K562 (cell line): ENCODE results near the gene ISYNA1. TPM values are rescaled to one million over a fixed set of nuclear protein-coding genes. Genes with fewer than 3 reads are reported as not detected.
A peak's percentile ranks its signal among the peaks of the same experiment; 100 is the strongest.

ENCODE experiments used
- ATAC-seq: fragments of 200-7000 bp; cut with Tn5 transposase; 3 replicates; pipeline ENCODE4 v1.9.1; 2020; ENCODE audit warnings: moderate library complexity
- BruUV-seq: library from RNA; stranded (reverse); fragments of 400-500 nt; replicated peaks from 2 replicates; lab custom pipeline; 2021; lab: Mats Ljungman, UMichigan
- CTCF ChIA-PET: fragments of 300-600 bp; formaldehyde crosslinking; extraction: SDS; loops from one replicate; lab custom pipeline; 2021; ENCODE audit warnings: low intra/inter-chr PET ratio; lab: Yijun Ruan, JAX
- POLR2A ChIA-PET: fragments of 300-600, 350-650 bp; sonication (Branson Sonifier 250); formaldehyde crosslinking; extraction: SDS; loops from one replicate; lab custom pipeline; 2021; ENCODE audit warnings: antibody characterized with exemption, inconsistent platforms; lab: Yijun Ruan, JAX
- DNase-seq, 4 experiments: peaks; one replicate each; pipeline versions ENCODE4 v3.0.0 to v3.0.0-alpha.2; 2011 to 2018; ENCODE audit warnings: low spot score in 3 of 4, mixed read lengths in 3 of 4; ENCODE audit errors: extremely low read depth in 1 of 4
- FAIRE-seq: peaks from 2 replicates; lab custom pipeline; 2011; peaks lifted over from hg19 to GRCh38; lab: Jason Lieb, UNC
- H2AFZ ChIP-seq: 2 replicates; pipeline ENCODE4 v1.6.0; 2011; ENCODE audit warnings: low read depth, low read length, control low read depth, inconsistent platforms
- H3K27ac ChIP-seq: fragments of 200-600 bp; 3 replicates; pipeline ENCODE4 v1.8.0; 2011; ENCODE audit warnings: low read depth, mild to moderate bottlenecking, control low read depth, inconsistent platforms, low read length, moderate library complexity, mixed read lengths; ENCODE audit errors: extremely low read depth
- H3K27me3 ChIP-seq, 2 experiments: fragments of 300-600 bp in 1 of 2; 2 replicates in 1 of 2; 3 replicates in 1 of 2; pipeline versions ENCODE4 v1.6.0 to v1.8.0; 2011; ENCODE audit warnings: inconsistent platforms in 2 of 2, low read length in 2 of 2, mild to moderate bottlenecking in 1 of 2, mixed read lengths in 1 of 2, moderate library complexity in 1 of 2; ENCODE audit not compliant: control insufficient read depth in 2 of 2, insufficient read depth in 2 of 2
- H3K36me3 ChIP-seq: fragments of 300-600 bp; 3 replicates; pipeline ENCODE4 v1.8.0; 2011; ENCODE audit warnings: mild to moderate bottlenecking, low read length, inconsistent platforms; ENCODE audit not compliant: control insufficient read depth, insufficient read depth
- H3K4me1 ChIP-seq, 2 experiments: fragments of 200-600 bp in 1 of 2; replicated peaks in 1 of 2; 2 replicates in 1 of 2; 3 replicates in 1 of 2; pipeline versions ENCODE4 v1.5.1 to v1.8.0; 2011; ENCODE audit warnings: inconsistent platforms in 2 of 2, low read length in 2 of 2, mild to moderate bottlenecking in 1 of 2, mixed read lengths in 1 of 2, moderate library complexity in 1 of 2; ENCODE audit not compliant: control insufficient read depth in 2 of 2, insufficient read depth in 2 of 2
- H3K4me2 ChIP-seq: 2 replicates; pipeline ENCODE4 v1.6.1; 2011; ENCODE audit warnings: low read length, control low read depth, inconsistent platforms, mixed read lengths; ENCODE audit not compliant: insufficient read depth
- H3K4me3 ChIP-seq: fragments of 200-600 bp; sonication (generic), shearing (Covaris generic); 2 replicates; pipeline ENCODE4 v1.5.1; 2016; ENCODE audit warnings: control low read depth, inconsistent platforms
- H3K79me2 ChIP-seq: fragments of 200-600 bp; 3 replicates; pipeline ENCODE4 v1.8.0; 2011; ENCODE audit warnings: low read length, inconsistent platforms; ENCODE audit not compliant: control insufficient read depth, insufficient read depth
- H3K9ac ChIP-seq, 2 experiments: 2 replicates each; pipeline versions ENCODE4 v1.6.0 to v1.6.1; 2011; ENCODE audit warnings: low read depth in 2 of 2, low read length in 2 of 2, control low read depth in 1 of 2, inconsistent platforms in 1 of 2, mild to moderate bottlenecking in 1 of 2, mixed read lengths in 1 of 2; ENCODE audit not compliant: insufficient read depth in 1 of 2
- H3K9me1 ChIP-seq: one replicate; pipeline ENCODE4 v1.6.0; 2011; ENCODE audit warnings: inconsistent platforms, mild to moderate bottlenecking, low read length, moderate library complexity; ENCODE audit not compliant: control insufficient read depth, insufficient read depth
- H3K9me3 ChIP-seq: replicated peaks from 2 replicates; pipeline ENCODE4 v1.5.1; 2011; ENCODE audit warnings: low read depth, low read length, inconsistent platforms; ENCODE audit not compliant: control insufficient read depth, insufficient read depth
- H4K20me1 ChIP-seq: replicated peaks from 2 replicates; pipeline ENCODE4 v1.6.1; 2011; ENCODE audit warnings: low read length, inconsistent platforms, mixed read lengths; ENCODE audit not compliant: control insufficient read depth, insufficient read depth
- E2F4 ChIP-seq: sonication (generic); formaldehyde crosslinking; IDR thresholded peaks from 2 replicates; pipeline ENCODE4 v1.8.0; 2022; ENCODE audit warnings: mild to moderate bottlenecking, low read depth, missing genetic modification reagents
- KDM5B ChIP-seq: fragments of 200-600 bp; sonication (generic); IDR thresholded peaks from 2 replicates; pipeline ENCODE4 v1.6.1; 2012; ENCODE audit warnings: low read depth, mild to moderate bottlenecking, moderate library complexity, low read length, control low read depth, inconsistent platforms; ENCODE audit not compliant: insufficient replicate concordance
- MTA1 ChIP-seq: fragments of 450-650 bp; IDR thresholded peaks from 2 replicates; pipeline ENCODE4 v1.6.1; 2017; ENCODE audit warnings: borderline replicate concordance
- PRDM10 ChIP-seq: fragments of 450-650 bp; IDR thresholded peaks from 2 replicates; pipeline ENCODE4 v1.6.1; 2018; ENCODE audit not compliant: partially characterized antibody
- PURB ChIP-seq: sonication (generic); formaldehyde crosslinking; IDR thresholded peaks from 2 replicates; pipeline ENCODE4 v1.9.0; 2021; ENCODE audit warnings: low read depth, mild to moderate bottlenecking, missing genetic modification reagents
- RBM22 ChIP-seq: fragments of 200-400 bp; formaldehyde crosslinking; IDR thresholded peaks from 2 replicates; pipeline ENCODE4 v1.6.1; 2018; ENCODE audit warnings: low read length, low read depth; ENCODE audit not compliant: poor library complexity, severe bottlenecking
- ZKSCAN1 ChIP-seq: fragments of 150-350 bp; IDR thresholded peaks from 2 replicates; pipeline ENCODE4 v1.6.1; 2016; ENCODE audit warnings: low read depth, low read length
- ZNF324 ChIP-seq: fragments of 250-450 bp; sonication (Bioruptor Pico); IDR thresholded peaks from 2 replicates; pipeline ENCODE4 v1.4.0; 2020; ENCODE audit warnings: mild to moderate bottlenecking
- ZNF445 ChIP-seq: fragments of 250-450 bp; sonication (Bioruptor Pico); IDR thresholded peaks from 2 replicates; pipeline ENCODE4 v1.4.0; 2020; ENCODE audit warnings: low read depth, mild to moderate bottlenecking, moderate library complexity
- WGBS: fragments of 100-300 bp; shearing (Covaris generic); methylation state at CpG from one replicate; pipeline ENCODE4 v1.1.6; 2016; ENCODE audit warnings: low coverage, mixed read lengths; ENCODE audit not compliant: insufficient coverage; ENCODE audit errors: missing lambda C conversion rate; 5-methylcytosine and 5-hydroxymethylcytosine counted together
- in situ Hi-C: fragments of 300-500 bp; cut with MboI; formaldehyde crosslinking; loops from 4 replicates; pipeline ENCODE4 v1.15.0; 2018; ENCODE audit warnings: inconsistent platforms, mixed read lengths
- intact Hi-C: fragments of 100-400 bp; cut with micrococcal nuclease; formaldehyde crosslinking; loops from 2 replicates; pipeline ENCODE4 v1.14.2; 2022
- polyA plus RNA-seq, 8 experiments: library from polyadenylated mRNA; depleted of rRNA in 4 of 8; stranded (reverse) in 5 of 8; unstranded in 3 of 8; fragments of >200 nt; fragmentation: Nextera tagmentation in 2 of 8; fragmentation: Illumina TruSeq in 1 of 8; extraction: Ambion mirVana in 2 of 8; extraction: Trizol in 1 of 8; gene quantifications; 2 replicates each; pipeline versions ENCODE4 v1.2.1 to v1.2.3, GENCODE V29; 2011 to 2014; ENCODE audit warnings: inconsistent platforms in 1 of 8, missing spikeins in 1 of 8
- total RNA-seq, 7 experiments: library from RNA; depleted of rRNA in 6 of 7; stranded (reverse); fragments of >200 nt in 6 of 7; fragmentation: Illumina TruSeq in 2 of 7; extraction: Trizol in 2 of 7; gene quantifications; 2 replicates each; pipeline versions ENCODE4 v1.2.1 to v1.2.3, GENCODE V29; 2011 to 2021; ENCODE audit warnings: low replicate concordance in 1 of 7

Gene ISYNA1
- total and polyA plus RNA-seq, 9 of the 15 experiments (the other 6 are each of a cell fraction or from before 2014, with no cell fraction given) = 21.8 to 460 (median 93.2) TPM

GRCh38 chr19:18446811-18447359 lies 9.0 kb upstream of the ISYNA1 start:
- TF ChIP-seq RBM22 = peak; percentile 47
- no peak for TF ChIP-seq PRDM10
- no peak for TF ChIP-seq PURB (CRISPR knock-in tag)
- TF ChIP-seq E2F4 (CRISPR knock-in tag) = no peak
- TF ChIP-seq ZKSCAN1 = no peak
- no peak for TF ChIP-seq MTA1
- TF ChIP-seq ZNF445 (CRISPR knock-in tag) = no peak
- no peak for TF ChIP-seq ZNF324
- no peak for TF ChIP-seq KDM5B
- ATAC-seq (no peak), FAIRE-seq (no peak), DNase-seq (no peak)
- POLR2A ChIA-PET = interaction anchor here (1.3 kb wide), 1 partner anchor 10 kb away, joined by 6 read pairs; no protein-coding TSS in a partner anchor
- peaks cover 88% of the 10 kb centered on the region for H3K36me3 ChIP-seq
- H3K27me3 ChIP-seq = no peaks in the 10 kb centered on the region
- 91% methylated on average over 11 of the region's 12 CpGs for WGBS
- no peak overlapping the region for H3K27ac ChIP-seq
- in situ Hi-C loops = no loop called here
- peaks cover 7 to 66% of the 10 kb centered on the region in 2 experiments; a peak in 4 of 5 replicates for H3K4me1 ChIP-seq
- no peaks in the 10 kb centered on the region for H3K9me3 ChIP-seq
- CTCF ChIA-PET = no interaction called here
- no peak overlapping the region for H3K4me2 ChIP-seq
- H2AFZ ChIP-seq = no peak overlapping the region
- no TSS peak for BruUV-seq
- H3K79me2 ChIP-seq = peaks cover 3% of the 10 kb centered on the region; the same call in 1 of the 3 replicates
- peaks cover 7% of the 10 kb centered on the region for H3K9me1 ChIP-seq
- H3K4me3 ChIP-seq = no peak overlapping the region
- intact Hi-C loops = no loop called here
- 0 out of 2 replicates have a peak, but pooled peaks cover under 1% of the 10 kb centered on the region for H4K20me1 ChIP-seq
- H3K9ac ChIP-seq = peak overlapping the region in 1 of 2 experiments; percentile 74; a peak in 2 of 4 replicates
